Measurements from ENCODE around the gene MRAS.
"Not testable (repeated sequence)": the region's sequence is repeated elsewhere in the genome, so short reads cannot be mapped to it uniquely, and the experiment has no call there.

The MRAS gene

DNA sequence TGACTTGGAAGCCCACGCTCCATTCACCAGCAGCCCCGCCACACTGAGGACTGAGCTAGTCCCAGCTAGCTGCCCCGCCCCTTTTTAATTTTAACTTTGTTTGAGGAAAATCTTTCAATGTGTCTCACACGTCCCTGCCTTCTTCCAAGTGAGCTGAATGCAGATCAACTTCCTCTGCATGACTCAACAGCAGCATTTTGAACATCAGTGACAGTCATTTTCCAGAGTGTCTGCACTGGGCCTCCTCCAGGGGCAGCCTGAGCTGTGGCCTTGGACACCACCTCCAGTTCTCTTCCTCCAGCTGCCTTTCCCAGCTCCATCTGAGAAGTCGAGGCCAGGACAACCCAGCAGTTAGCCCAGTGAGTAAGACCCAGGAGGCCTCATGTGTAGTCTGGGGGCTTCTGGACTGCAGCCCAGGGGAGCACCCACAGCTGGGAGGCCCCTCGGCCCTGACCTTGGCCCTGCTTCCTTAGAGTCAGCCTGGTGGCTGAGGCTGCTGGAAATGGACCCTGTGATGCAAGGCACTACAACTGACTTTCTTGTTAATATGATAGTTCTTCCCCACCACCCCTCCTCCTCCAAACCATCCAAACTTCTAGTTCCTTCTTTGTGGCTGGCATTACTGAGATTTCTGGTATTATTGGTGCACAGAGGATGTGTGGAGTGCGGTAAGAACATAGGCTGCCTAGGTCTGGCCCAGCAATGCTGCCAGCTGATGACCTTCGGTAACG lies 64.6 kb downstream of the MRAS start:
- in situ Hi-C loops (cut with MboI; ENCODE audit: low sequenced_read_pairs) = no loop called here

DNA sequence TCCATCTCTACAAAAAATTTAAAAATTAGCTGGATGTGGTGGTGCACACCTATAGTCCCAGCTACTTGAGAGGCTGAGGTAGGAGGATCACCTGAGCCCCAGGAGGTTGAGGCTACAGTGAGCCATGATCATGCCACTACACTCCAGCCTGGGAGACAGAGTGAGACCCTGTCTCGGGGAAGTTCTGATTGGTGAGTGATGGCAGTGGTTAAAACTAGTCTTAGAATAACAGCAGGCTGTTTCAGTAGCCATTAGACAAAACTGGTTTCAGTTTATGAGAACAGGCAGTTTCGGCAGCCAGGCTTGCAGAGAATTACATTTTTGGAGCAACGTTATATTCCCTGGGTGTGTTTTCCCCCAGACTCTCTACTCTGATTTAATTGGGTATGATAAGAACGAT lies 67.9 kb downstream of the MRAS start:
- in situ Hi-C loops (cut with MboI; ENCODE audit: low sequenced_read_pairs) = not testable (repeated sequence)

DNA sequence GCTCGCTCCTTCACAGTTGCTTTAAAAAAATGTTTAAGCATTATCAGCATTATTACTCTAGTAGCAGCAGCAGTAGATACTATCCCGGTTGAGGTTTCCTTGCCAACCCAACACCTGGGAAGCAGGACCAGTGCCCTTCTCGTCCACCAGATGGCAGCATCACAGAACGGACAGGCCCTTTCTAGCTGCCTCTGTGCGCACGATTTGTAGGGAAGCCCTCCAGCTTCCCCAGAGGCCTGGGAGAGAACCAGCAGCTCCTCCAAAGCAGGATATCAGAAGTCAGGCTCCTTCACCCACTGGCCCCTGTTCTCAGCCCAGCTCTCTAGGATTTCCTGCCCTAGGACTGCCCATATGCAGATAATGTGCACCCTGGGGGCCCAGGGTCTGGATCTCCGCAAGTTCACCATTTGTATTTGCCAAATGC lies 69.2 kb downstream of the MRAS start:
- in situ Hi-C loops (cut with MboI; ENCODE audit: low sequenced_read_pairs) = no loop called here

GRCh38 chr3:138418601-138419206 lies 70.3 kb downstream of the MRAS start:
- in situ Hi-C loops (cut with MboI; ENCODE audit: low sequenced_read_pairs) = no loop called here

DNA sequence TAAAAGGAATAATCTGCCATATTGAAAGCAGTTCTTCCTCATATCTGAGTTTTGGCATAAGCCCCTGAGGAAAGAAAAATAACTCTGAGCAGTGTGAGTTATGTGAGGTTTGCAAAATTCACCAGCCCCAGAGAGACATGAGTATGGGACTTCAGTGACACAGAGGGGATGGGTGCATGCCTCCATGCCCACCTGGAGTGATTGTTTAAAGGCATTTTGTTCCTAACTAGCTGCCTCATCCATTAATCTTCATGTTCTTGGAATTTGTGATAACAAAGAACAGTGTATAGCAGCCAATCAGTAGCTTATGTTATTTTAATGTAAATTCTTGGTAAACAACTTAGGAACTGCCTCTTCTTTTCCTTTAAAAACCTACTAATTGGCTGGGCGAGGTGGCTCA lies 74.9 kb downstream of the MRAS start:
- in situ Hi-C loops (cut with MboI; ENCODE audit: low sequenced_read_pairs) = no loop called here

- in situ Hi-C loops (cut with MboI; ENCODE audit: low sequenced_read_pairs) = no loop called here
These were observed 75.9 kb downstream of the MRAS start for GRCh38 chr3:138424323-138424722.

- in situ Hi-C loops (cut with MboI; ENCODE audit: low sequenced_read_pairs) = no loop called here
These were observed 77.8 kb downstream of the MRAS start for GRCh38 chr3:138426211-138426610.

DNA sequence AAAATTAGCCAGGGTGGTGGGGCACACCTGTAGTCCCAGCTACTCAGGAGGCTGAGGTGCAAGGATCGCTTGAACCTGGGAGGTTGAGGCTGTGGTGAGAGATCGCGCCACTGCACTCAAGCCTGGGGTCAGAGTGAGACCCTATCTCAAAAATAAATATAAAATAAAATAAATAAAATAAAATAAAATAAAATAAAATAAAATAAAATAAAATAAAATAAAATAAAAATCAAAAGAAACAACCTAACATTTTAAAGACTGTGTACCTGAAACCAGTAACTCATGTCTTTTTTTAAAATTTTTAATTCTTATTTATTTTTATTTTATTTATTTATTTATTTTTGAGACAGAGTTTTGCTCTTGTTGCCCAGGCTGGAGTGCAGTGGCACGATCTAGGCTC lies 78.4 kb downstream of the MRAS start:
- in situ Hi-C loops (cut with MboI; ENCODE audit: low sequenced_read_pairs) = not testable (repeated sequence)

GRCh38 chr3:138429665-138430064 lies 81.3 kb downstream of the MRAS start:
- in situ Hi-C loops (cut with MboI; ENCODE audit: low sequenced_read_pairs) = no loop called here

GRCh38 chr3:138432576-138433240 lies 84.3 kb downstream of the MRAS start:
- in situ Hi-C loops (cut with MboI; ENCODE audit: low sequenced_read_pairs) = no loop called here

DNA sequence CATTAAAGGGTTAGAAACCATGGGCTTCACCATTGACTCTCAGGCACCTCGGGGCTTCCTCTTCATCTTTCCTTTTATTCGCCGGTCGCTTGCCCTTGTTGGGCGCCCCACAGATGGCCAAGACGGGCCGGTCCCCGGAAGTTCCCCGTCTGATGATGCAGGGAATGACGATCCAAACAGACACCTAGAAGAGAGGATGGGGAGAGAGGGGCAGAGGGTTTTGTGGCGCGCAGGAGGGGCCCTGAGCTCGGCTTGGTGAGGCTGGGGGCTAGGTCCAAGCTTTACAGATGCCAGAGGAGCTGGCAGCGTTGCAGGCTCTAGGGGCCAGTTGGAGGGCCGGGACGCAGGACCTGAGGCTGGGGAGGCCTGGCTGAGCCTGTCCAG lies 85.5 kb downstream of the MRAS start:
- in situ Hi-C loops (cut with MboI; ENCODE audit: low sequenced_read_pairs) = no loop called here

DNA sequence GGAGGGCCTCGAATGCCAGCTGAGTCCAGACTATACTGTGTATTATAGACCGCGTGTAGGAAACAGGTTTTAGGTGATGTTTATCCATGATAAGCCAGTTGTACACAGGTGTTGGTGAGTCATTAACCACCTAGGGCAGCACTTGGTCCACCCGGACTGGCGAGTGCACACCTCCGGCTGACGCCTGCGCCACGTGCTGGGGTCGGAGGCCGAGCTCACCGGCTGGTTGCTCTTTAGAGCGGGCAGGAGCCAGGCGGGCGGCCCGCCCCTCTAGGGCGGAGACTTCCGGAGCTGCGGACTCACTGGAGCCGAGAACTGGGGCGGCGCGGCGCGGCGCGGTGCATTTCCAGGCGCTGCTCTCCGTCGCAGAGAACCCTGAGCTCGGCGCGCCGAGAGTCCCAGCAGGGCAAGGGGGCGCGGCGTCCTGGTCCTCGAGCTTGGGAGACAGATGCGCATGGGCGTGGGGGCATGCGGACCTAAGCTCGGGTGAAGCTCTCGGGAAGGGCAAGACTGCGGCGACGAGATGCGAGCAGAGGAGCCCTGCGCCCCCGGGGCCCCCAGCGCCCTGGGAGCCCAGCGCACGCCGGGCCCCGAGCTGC lies 86.0 kb downstream of the MRAS start, which contains the start of gene ESYT3:
ESYT3 (plus strand) TSS at position 341 of the 599 bp plus-strand sequence; CDS start at position 524, 183 bp downstream.
- in situ Hi-C loops (cut with MboI; ENCODE audit: low sequenced_read_pairs) = no loop called here

DNA sequence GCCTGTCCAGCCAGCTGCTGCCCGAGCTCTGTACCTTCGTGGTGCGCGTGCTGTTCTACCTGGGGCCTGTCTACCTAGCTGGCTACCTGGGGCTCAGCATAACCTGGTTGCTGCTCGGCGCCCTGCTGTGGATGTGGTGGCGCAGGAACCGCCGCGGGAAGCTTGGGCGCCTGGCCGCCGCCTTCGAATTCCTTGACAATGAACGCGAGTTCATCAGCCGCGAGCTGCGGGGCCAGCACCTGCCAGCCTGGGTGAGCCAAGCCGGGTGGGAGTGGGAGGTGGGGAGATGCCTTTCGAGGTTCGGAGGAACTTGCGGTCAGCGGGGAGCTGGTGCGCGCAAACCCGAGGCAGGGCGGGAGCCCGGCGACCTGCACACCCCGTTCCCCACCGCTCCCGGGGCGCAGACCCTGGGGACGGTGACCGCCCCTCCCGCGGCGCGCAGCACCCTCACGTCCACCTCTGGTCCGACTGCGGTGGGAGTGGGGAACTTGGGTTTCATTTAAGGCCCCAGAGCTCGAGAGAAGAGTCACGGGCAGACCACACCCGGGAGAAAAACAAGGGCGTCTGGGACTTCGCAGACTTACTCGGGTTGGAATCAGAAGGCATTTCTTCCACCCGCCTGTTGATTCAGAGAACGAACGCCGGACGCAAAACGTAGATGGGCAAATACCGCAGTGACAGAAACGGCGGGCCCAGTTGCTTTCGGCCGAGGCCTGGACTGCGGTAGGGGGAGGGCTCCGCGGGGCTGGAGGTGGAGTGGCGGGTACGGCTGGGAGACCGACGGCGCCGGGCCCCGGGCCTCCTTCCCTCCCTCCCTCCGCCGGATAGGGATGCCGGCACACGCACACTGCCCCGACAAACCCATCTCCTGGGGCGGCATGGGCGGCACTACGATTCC lies 86.7 kb downstream of the MRAS start:
- in situ Hi-C loops (cut with MboI; ENCODE audit: low sequenced_read_pairs) = no loop called here

DNA sequence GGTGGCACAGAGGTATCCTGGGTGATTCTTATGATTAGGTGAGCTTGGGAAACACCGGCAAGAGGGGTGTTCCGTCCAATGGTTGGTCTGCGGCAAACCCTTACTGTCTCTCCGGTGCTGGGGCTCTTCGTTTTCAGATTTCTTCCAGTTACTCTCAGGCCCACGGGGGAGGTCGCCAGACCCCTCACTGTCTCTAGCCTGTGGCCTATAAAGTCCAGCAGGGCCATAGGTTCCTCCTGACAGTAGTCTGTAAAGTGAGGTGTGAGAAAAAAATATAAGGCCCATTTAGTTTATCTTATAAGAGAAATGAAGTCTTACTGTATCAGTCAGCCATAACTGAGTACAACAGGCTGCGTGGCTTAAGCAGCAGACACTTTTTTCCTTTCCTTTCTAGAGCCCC lies 87.5 kb downstream of the MRAS start:
- in situ Hi-C loops (cut with MboI; ENCODE audit: low sequenced_read_pairs) = no loop called here

GRCh38 chr3:138437281-138437680 lies 88.9 kb downstream of the MRAS start:
- in situ Hi-C loops (cut with MboI; ENCODE audit: low sequenced_read_pairs) = no loop called here

DNA sequence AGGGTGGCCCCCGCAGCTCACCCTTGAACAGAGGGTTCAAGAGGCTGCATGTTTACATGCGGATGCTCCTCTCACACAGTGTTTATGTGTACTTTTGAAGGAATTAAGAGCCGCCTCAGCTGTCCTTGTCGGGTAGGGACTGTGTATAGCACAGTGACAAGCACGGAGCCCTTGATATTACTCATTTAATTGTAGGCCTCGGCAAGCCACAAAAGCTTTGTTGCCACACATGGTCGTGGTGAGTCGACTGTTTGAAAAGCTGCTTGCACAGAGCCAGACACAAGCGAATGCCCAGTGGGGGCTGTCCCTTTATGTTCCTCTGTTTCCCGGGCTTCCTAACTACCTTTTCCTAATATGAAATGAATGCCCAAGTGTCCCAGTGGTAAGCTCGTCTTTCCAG lies 90.5 kb downstream of the MRAS start:
- in situ Hi-C loops (cut with MboI; ENCODE audit: low sequenced_read_pairs) = no loop called here

DNA sequence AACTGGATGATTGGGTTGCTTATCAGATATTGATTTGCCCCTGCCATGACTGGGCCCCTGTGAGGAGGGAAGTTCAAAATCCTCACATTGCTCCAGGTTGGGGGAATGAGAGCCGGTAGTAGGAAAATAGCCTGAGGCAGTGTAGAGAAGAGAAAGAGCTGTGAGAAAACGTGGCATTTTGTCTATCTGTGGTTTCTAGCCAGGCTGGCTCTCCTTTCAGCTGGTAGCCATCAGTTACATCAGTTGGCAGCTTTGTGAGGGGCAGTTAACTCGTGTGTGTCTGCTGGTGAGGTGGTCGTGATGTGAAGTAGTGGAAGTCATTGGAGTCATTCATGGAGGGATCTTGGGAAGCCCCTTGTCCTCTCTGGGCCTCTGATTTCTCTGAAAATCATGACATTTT lies 91.3 kb downstream of the MRAS start:
- in situ Hi-C loops (cut with MboI; ENCODE audit: low sequenced_read_pairs) = no loop called here

DNA sequence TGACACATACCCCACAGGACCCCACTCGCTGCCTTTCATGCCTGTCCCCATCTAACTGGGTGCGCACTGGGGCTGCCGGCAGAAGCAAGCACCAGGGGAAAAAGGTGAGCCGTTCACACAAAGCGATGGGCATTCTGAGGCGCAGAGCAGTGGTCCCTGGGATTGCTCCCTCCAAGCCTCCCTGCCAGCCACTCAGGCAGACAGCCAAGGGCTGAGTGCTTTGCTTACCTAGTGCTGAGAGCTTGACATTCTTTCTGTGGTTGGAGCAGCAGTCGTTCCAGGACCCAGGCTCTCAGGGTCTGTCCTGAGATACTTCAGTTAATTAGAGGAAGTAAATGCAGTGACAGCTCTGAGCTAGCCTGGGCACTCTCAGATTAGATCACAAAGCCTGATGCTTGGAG lies 91.7 kb downstream of the MRAS start:
- in situ Hi-C loops (cut with MboI; ENCODE audit: low sequenced_read_pairs) = no loop called here

DNA sequence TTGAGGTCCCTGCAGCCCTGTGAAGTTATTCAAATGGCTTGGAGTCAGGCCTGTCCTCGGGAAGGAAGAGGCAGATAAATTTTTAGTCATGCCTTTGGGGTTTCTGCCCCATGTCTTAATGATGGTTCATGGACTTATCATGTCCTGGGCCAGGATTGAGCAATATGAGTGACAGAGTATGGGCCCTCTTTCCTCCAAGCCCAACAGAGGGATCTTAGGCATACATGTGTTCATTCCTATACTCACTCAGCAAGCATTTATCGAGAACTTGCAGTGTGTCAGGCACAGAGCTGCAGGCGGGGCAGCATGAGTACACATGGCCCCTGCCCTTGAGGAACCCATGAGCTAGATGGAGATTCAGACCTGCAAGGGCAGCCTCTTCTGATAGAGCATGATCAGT lies 92.2 kb downstream of the MRAS start:
- in situ Hi-C loops (cut with MboI; ENCODE audit: low sequenced_read_pairs) = no loop called here

DNA sequence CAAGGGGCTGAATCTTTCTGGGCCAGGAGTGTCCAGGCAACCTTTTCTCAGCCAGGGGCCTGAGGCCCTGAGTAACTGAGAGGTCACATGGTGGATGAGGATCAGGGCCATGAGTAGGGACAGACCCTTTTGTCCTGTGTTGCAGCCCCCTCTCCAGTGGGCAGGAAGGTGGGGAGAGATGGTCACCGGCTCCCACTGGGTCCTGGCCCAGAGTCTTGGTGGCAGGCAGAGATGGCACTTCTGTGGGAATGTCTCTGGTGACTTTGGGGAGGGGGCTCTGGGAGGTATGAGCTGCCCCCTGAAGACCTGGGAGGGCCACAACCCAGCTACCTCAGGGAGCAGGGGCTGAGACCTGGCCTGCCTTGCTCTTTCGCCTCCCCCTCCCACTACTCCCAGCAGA lies 92.9 kb downstream of the MRAS start:
- in situ Hi-C loops (cut with MboI; ENCODE audit: low sequenced_read_pairs) = no loop called here

- in situ Hi-C loops (cut with MboI; ENCODE audit: low sequenced_read_pairs) = no loop called here
These were observed 93.4 kb downstream of the MRAS start for GRCh38 chr3:138441742-138442141.

Data from hTERT RPE-1 (cell line).